Spleen (tissue), 3 donors: ENCODE results near the gene RAVER2.

Experiments
- POLR2A ChIP-seq, 3 donors: fragments of 450-650 bp; IDR thresholded peaks; one replicate each; pipeline ENCODE4 v1.5.1; 2017; ENCODE audit warnings: antibody characterized with exemption in 3 of 3, mild to moderate bottlenecking in 1 of 3
- POLR2AphosphoS5 ChIP-seq, 3 donors: sonication (generic); formaldehyde crosslinking; IDR thresholded peaks; one replicate each; pipeline ENCODE4 v1.5.1; 2017; ENCODE audit warnings: antibody characterized with exemption in 3 of 3

DNA sequence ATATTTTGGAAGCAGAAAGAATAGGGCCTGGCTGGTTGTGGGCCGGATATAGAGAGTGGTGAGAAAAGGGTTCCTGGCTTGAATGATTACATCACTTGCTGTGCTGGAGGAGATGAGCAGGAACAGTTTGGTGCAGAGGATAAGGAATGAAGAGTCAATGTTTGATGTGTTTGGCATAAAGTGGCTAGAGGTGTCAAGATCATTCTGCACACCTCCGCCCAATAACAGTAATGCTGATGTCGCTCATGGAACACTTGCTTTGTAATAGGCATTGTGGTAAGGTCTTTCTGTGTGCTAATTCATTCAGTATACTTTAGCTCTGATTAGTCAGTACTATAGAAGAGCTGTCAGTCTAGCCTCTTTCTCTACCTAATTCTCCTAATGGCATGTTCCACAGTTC is 48.0 kb upstream of the RAVER2 start:
- TF ChIP-seq POLR2AphosphoS5 (IDR thresholded peaks at IDR 0.05) (no peak), POLR2A (IDR thresholded peaks at IDR 0.05) (no peak)
